ENCODE results near the gene TYMP. TPM values are rescaled to one million over a fixed set of nuclear protein-coding genes. Genes with fewer than 3 reads are reported as not detected.

TYMP gene
- total RNA-seq, 1 donor from 2014 or later: 6.3 TPM

- Mint-ChIP-seq H3K4me1 (ENCODE audit: unreplicated experiment) (no peaks in the 10 kb centered on the region), H3K4me3 (ENCODE audit: unreplicated experiment) (no peak overlapping the region), H3K9me3 (ENCODE audit: unreplicated experiment) (no peaks in the 10 kb centered on the region), H3K27ac (ENCODE audit: unreplicated experiment) (no peak overlapping the region), H3K36me3 (ENCODE audit: low read depth, unreplicated experiment) (peaks cover 29% of the 10 kb centered on the region), H3K27me3 (ENCODE audit: unreplicated experiment) (peaks cover 20% of the 10 kb centered on the region)
- no peak for DNase-seq (ENCODE audit: low spot score)
- no peak for TF ChIP-seq CTCF (IDR thresholded peaks at IDR 0.05; ENCODE audit: unreplicated experiment)
Observed at GRCh38 chr22:50569896-50570535, 40.2 kb upstream of the TYMP start.

GRCh38 chr22:50569041-50569459 is 39.2 kb upstream of the TYMP start:
- no peak for DNase-seq (ENCODE audit: low spot score)
- Mint-ChIP-seq H3K36me3 (ENCODE audit: low read depth, unreplicated experiment) (peaks cover 29% of the 10 kb centered on the region), H3K4me1 (ENCODE audit: unreplicated experiment) (no peaks in the 10 kb centered on the region), H3K27me3 (ENCODE audit: unreplicated experiment) (peaks cover 24% of the 10 kb centered on the region), H3K27ac (ENCODE audit: unreplicated experiment) (no peak overlapping the region), H3K4me3 (ENCODE audit: unreplicated experiment) (no peak overlapping the region), H3K9me3 (ENCODE audit: unreplicated experiment) (no peaks in the 10 kb centered on the region)
- no peak for TF ChIP-seq CTCF (IDR thresholded peaks at IDR 0.05; ENCODE audit: unreplicated experiment)

DNA sequence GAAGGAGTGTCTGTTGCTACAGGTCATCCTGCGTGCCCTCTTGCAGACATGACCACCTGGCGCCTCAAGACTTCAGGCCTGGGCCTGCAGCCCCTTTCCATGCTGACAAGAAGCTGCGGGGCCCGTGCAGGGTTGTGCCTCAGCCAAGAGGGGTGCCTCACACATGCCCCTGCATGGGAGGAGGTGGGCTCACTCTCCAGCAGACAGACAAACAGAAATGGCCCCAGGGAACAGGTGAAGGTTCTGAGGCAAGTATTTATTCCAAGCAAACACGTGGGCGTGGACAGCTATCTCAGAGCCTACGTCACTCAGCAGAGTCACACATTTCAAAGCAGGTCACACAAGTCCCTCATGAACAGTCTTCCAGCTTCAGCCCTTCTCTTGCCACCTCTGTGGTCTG is 38.8 kb upstream of the TYMP start:
- H3K9me3 Mint-ChIP-seq (ENCODE audit: unreplicated experiment): no peaks in the 10 kb centered on the region
- peaks cover 24% of the 10 kb centered on the region for H3K27me3 Mint-ChIP-seq (ENCODE audit: unreplicated experiment)
- no peak for DNase-seq (ENCODE audit: low spot score)
- no peak overlapping the region for H3K27ac Mint-ChIP-seq (ENCODE audit: unreplicated experiment)
- peaks cover 29% of the 10 kb centered on the region for H3K36me3 Mint-ChIP-seq (ENCODE audit: low read depth, unreplicated experiment)
- TF ChIP-seq CTCF (IDR thresholded peaks at IDR 0.05; ENCODE audit: unreplicated experiment): no peak
- no peak overlapping the region for H3K4me3 Mint-ChIP-seq (ENCODE audit: unreplicated experiment)
- peaks cover under 1% of the 10 kb centered on the region for H3K4me1 Mint-ChIP-seq (ENCODE audit: unreplicated experiment)

DNA sequence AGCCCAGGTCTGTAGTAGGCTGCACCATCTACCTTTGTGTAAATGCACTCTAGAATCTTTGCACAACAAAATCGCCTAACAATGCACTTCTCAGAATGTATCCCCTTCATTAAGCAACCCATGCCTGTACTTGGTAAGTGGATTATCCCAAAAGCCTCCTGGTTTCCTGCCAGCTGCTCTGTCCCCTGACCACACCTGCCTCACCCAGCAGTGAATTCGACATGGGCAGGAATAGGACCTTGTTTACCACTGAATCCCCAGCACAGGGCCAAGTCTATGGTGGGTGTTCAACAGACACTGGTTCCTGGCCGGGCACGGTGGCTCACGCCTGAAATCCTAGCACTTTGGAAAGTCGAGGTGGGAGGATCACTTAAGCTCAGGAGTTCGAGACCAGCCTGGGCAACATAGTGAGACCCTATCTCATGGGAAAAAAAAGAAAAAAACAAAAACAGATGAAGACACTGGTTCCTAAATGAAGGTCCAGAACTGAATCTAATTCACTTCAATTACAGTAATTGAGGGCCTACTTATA is 38.0 kb upstream of the TYMP start:
- Mint-ChIP-seq H3K9me3 (ENCODE audit: unreplicated experiment) (no peaks in the 10 kb centered on the region), H3K27ac (ENCODE audit: unreplicated experiment) (no peak overlapping the region), H3K27me3 (ENCODE audit: unreplicated experiment) (peaks cover 27% of the 10 kb centered on the region), H3K4me3 (ENCODE audit: unreplicated experiment) (no peak overlapping the region), H3K4me1 (ENCODE audit: unreplicated experiment) (peaks cover 6% of the 10 kb centered on the region), H3K36me3 (ENCODE audit: low read depth, unreplicated experiment) (peaks cover 29% of the 10 kb centered on the region)
- TF ChIP-seq CTCF (IDR thresholded peaks at IDR 0.05; ENCODE audit: unreplicated experiment): no peak
- no peak for DNase-seq (ENCODE audit: low spot score)

- no peaks in the 10 kb centered on the region for H3K9me3 Mint-ChIP-seq (ENCODE audit: unreplicated experiment)
- peaks cover 10% of the 10 kb centered on the region for H3K4me1 Mint-ChIP-seq (ENCODE audit: unreplicated experiment)
- no peak for DNase-seq (ENCODE audit: low spot score)
- H3K4me3 Mint-ChIP-seq (ENCODE audit: unreplicated experiment): peak overlapping the region; percentile 7
- no peak for TF ChIP-seq CTCF (IDR thresholded peaks at IDR 0.05; ENCODE audit: unreplicated experiment)
- H3K27ac Mint-ChIP-seq (ENCODE audit: unreplicated experiment): no peak overlapping the region
- peaks cover 33% of the 10 kb centered on the region for H3K27me3 Mint-ChIP-seq (ENCODE audit: unreplicated experiment)
- peaks cover 5% of the 10 kb centered on the region for H3K36me3 Mint-ChIP-seq (ENCODE audit: low read depth, unreplicated experiment)
Observed at GRCh38 chr22:50564289-50564688, 34.5 kb upstream of the TYMP start.
